GM12873 (cell line): ENCODE measurements around the gene CADPS.

ENCODE experiments used
- CTCF ChIP-seq: IDR thresholded peaks from 2 replicates; pipeline ENCODE4 v1.5.1; 2012; ENCODE audit warnings: low read depth, mild to moderate bottlenecking, moderate library complexity, low read length, control low read depth; ENCODE audit not compliant: insufficient read depth; ENCODE audit errors: missing control alignments

Gene CADPS

GRCh38 chr3:62809369-62809768, 65.8 kb downstream of the CADPS start:
- no peak for TF ChIP-seq CTCF

GRCh38 chr3:62805580-62806277, 69.5 kb downstream of the CADPS start:
- TF ChIP-seq CTCF, result no peak

GRCh38 chr3:62805106-62805505, 70.1 kb downstream of the CADPS start:
- no peak for TF ChIP-seq CTCF

GRCh38 chr3:62803276-62803675, 71.9 kb downstream of the CADPS start:
- TF ChIP-seq CTCF, result no peak

- no peak for TF ChIP-seq CTCF
These were observed 77.2 kb downstream of the CADPS start for GRCh38 chr3:62798000-62798399.

GRCh38 chr3:62797132-62797531, 78.1 kb downstream of the CADPS start:
- no peak for TF ChIP-seq CTCF

- TF ChIP-seq CTCF, result no peak
These were observed 79.1 kb downstream of the CADPS start for GRCh38 chr3:62795978-62796657.
